Esophagus muscularis mucosa (tissue), 4 donors: ENCODE data around the gene CYP17A1. TPM values are rescaled to one million over a fixed set of nuclear protein-coding genes. Genes with fewer than 3 reads are reported as not detected.
"Not testable (repeated sequence)": the region's sequence is repeated elsewhere in the genome, so short reads cannot be mapped to it uniquely, and the experiment has no call there.

Source experiments
- DNase-seq: peaks from one replicate; pipeline ENCODE4 v3.0.0-alpha.2; 2017; ENCODE audit errors: extremely low spot score
- H3K27ac ChIP-seq, 4 donors: fragments of 200-600 bp; sonication (generic); replicated peaks in 1 of 4; 1 replicate in 3 of 4; 2 replicates in 1 of 4; pipeline ENCODE4 v1.5.1; 2016 to 2019; ENCODE audit warnings: mild to moderate bottlenecking in 1 of 4
- H3K27me3 ChIP-seq, 4 donors: fragments of 200-600 bp; sonication (generic); one replicate each; pipeline versions ENCODE4 v1.5.1 to v1.6.0; 2016 to 2019
- H3K36me3 ChIP-seq, 4 donors: fragments of 200-600 bp; sonication (generic); one replicate each; pipeline ENCODE4 v1.5.1; 2016 to 2019
- H3K4me1 ChIP-seq, 4 donors: fragments of 200-600 bp; sonication (generic); one replicate each; pipeline ENCODE4 v1.5.1; 2016 to 2019
- H3K4me3 ChIP-seq, 4 donors: fragments of 200-600 bp; sonication (generic); 1 replicate in 2 of 4; 2 replicates in 2 of 4; pipeline ENCODE4 v1.5.1; 2016 to 2019; ENCODE audit warnings: mild to moderate bottlenecking in 4 of 4, moderate library complexity in 1 of 4
- H3K9me3 ChIP-seq, 4 donors: fragments of 200-600 bp; sonication (generic); 1 replicate in 3 of 4; 2 replicates in 1 of 4; pipeline ENCODE4 v1.5.1; 2016 to 2019
- EP300 ChIP-seq: sonication (generic); formaldehyde crosslinking; IDR thresholded peaks from one replicate; pipeline ENCODE4 v1.6.1; 2017; ENCODE audit warnings: antibody characterized with exemption
- POLR2A ChIP-seq: fragments of 450-650 bp; IDR thresholded peaks from one replicate; pipeline ENCODE4 v1.6.1; 2017; ENCODE audit warnings: antibody characterized with exemption, moderate library complexity, mild to moderate bottlenecking, low read depth
- POLR2AphosphoS5 ChIP-seq, 2 donors: sonication (generic); formaldehyde crosslinking; IDR thresholded peaks; one replicate each; pipeline ENCODE4 v1.6.1; 2017; ENCODE audit warnings: antibody characterized with exemption in 2 of 2
- WGBS: methylation state at CpG from one replicate; pipeline ENCODE4 v1.1.5; 2018; 5-methylcytosine and 5-hydroxymethylcytosine counted together
- intact Hi-C: fragments of 100-400 bp; cut with DNase I; formaldehyde crosslinking; loops from one replicate; pipeline ENCODE4 v1.15.1; 2023
- total RNA-seq, 4 donors: library from RNA; depleted of rRNA; stranded (reverse); fragments of >200 nt; gene quantifications; one replicate each; pipeline versions ENCODE4 v1.1.0 to v1.2.1, GENCODE V29; 2016
- TF ChIP-seq, protein P1 (sequence below), 3 experiments: fragments of 200-600 bp in 2 of 3; fragments of 450-650 bp in 1 of 3; sonication (generic) in 2 of 3; IDR thresholded peaks; one replicate each; pipeline ENCODE4 v1.5.1; 2017 to 2019; ENCODE audit warnings: antibody characterized with exemption in 3 of 3, mild to moderate bottlenecking in 2 of 3, moderate library complexity in 1 of 3

Gene CYP17A1
- total RNA-seq, 4 donors from 2014 or later = not detected

DNA sequence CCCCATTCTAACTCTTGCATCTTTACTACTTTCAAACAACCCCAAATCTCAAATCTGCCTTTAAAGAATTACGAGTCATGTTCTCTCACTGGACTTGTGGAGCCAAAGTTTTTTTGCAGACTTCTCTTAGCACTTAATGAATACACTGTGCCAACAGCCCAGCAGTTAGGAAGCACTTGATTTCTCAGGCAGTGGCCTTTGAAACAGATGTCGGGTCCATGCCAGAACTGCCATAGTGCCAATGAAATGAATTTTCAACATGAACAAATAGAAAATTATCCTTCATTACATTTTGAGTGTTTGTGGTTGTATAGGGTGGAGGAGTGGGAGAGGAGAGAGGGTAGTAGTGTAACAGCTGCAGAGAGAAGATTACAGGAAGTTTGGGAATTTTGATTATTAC is 22.7 kb upstream of the CYP17A1 start:
- intact Hi-C loops = no loop called here
- Histone ChIP-seq H3K27ac (no peak overlapping the region), H3K36me3 (peaks cover 10 to 45% (median 33%) of the 10 kb centered on the region in 4 donors), H3K4me1 (peaks cover 13 to 14% (median 14%) of the 10 kb centered on the region in 4 donors), H3K9me3 (no peaks in the 10 kb centered on the region), H3K4me3 (no peak overlapping the region), H3K27me3 (no peaks in the 10 kb centered on the region)
- DNase-seq = no peak
- 93% methylated on average over 2 of the region's 2 CpGs for WGBS
- TF ChIP-seq EP300 (no peak), POLR2A (no peak), POLR2AphosphoS5 (IDR thresholded peaks at IDR 0.05) (no peak)
- TF ChIP-seq, protein P1, sequence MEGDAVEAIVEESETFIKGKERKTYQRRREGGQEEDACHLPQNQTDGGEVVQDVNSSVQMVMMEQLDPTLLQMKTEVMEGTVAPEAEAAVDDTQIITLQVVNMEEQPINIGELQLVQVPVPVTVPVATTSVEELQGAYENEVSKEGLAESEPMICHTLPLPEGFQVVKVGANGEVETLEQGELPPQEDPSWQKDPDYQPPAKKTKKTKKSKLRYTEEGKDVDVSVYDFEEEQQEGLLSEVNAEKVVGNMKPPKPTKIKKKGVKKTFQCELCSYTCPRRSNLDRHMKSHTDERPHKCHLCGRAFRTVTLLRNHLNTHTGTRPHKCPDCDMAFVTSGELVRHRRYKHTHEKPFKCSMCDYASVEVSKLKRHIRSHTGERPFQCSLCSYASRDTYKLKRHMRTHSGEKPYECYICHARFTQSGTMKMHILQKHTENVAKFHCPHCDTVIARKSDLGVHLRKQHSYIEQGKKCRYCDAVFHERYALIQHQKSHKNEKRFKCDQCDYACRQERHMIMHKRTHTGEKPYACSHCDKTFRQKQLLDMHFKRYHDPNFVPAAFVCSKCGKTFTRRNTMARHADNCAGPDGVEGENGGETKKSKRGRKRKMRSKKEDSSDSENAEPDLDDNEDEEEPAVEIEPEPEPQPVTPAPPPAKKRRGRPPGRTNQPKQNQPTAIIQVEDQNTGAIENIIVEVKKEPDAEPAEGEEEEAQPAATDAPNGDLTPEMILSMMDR (IDR thresholded peaks at IDR 0.05) = no peak

DNA sequence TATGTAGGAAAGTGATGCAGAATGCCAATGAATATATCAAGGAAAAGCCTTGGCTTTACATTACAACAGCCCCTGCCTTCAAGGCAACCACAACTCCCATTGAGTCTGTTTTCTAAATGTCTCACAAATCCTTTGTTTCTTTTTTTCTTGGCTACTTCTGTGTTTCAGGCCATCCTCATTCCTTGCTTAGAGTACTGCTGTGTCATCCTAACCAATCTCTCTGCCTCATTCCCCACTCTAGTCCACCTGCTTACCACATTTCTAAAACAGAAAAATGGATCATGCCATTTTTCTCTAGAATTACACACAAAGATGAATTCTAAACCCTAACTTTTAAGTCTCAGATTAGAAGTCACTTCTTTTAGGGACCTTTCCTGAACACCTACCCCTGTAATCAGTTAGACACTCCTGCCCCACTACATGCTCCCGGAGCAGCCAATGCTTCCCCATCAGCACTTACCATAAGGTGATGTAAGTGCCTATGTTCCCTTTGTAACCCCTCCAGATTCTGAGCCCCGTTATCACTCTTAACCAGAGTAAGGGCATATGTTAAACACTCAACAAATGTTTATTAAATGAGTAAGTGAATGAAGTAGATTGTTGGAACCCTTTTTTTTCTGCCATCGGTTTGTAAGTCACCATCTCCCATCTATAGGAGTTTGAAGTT is 19.7 kb upstream of the CYP17A1 start:
- Histone ChIP-seq H3K4me1 (peaks cover 18 to 22% (median 19%) of the 10 kb centered on the region in 4 donors), H3K4me3 (no peak overlapping the region), H3K27ac (no peak overlapping the region), H3K36me3 (peaks cover 0 to 20% (median 16%) of the 10 kb centered on the region in 4 donors), H3K27me3 (no peaks in the 10 kb centered on the region), H3K9me3 (no peaks in the 10 kb centered on the region)
- TF ChIP-seq, protein P1 (IDR thresholded peaks at IDR 0.05) = no peak
- TF ChIP-seq EP300 (no peak), POLR2AphosphoS5 (IDR thresholded peaks at IDR 0.05) (no peak), POLR2A (no peak)
- WGBS = 84% methylated on average over 3 of the region's 3 CpGs
- peak; percentile 29 for DNase-seq
- intact Hi-C loops = no loop called here

DNA sequence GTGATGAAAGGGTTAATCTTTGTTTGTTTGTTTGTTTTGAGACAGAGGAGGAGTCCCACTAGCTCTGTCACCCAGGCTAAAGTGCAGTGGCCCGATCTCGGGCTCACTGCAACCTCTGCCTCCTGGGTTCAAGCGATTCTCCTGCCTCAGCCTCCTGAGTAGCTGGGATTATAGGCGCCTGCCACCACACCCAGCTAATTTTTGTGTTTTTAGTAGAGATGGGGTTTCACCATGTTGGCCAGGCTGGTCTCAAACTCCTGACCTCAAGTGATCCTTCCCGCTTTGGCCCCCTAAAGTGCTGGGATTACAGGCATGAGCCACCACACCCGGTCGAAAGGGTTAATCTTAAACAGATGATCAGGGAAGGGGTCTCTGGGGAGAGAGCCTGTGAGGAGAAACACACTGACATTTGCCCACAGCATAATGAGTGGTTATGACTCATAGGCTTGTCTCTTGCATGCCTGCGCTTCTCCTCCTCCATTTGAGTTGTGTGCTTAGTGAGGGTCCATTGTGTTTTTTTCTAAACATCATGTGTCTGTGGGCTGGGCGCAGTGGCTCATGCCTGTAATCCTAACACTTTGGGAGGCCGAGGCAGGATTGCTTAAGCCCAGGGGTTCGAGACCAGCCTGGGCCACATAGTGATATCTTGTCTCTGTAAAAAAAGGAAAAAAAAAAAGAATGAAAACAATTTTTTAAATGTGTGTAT is 18.7 kb upstream of the CYP17A1 start:
- H3K4me3 ChIP-seq, intact Hi-C loops, H3K27me3 ChIP-seq, H3K9me3 ChIP-seq, DNase-seq: not testable (repeated sequence)
- 72% methylated on average over 11 of the region's 11 CpGs for WGBS
- Histone ChIP-seq H3K36me3 (peaks cover 0 to 10% (median 6%) of the 10 kb centered on the region in 4 donors), H3K27ac (peak overlapping the region in 2 of 4 donors; percentile 13 to 29), H3K4me1 (peaks cover 18 to 22% (median 19%) of the 10 kb centered on the region in 4 donors)

DNA sequence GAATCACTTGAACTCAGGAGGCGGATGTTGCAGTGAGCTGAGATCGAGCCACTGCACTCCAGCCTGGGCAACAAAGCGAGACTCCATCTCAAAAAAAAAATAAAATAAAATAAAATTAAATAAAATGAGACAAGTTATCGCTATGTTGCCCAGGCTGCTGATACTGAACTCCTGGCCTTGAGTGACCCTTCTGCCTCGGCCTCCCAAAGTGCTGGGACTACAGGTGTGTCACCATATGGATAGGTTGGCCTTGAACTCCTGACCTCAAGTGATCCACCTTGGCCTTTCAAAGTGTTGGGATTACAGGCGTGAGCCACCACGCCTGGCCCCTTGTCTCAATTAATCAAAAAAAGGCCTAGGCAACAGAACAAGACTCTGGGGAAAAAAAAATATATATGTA is 16.0 kb upstream of the CYP17A1 start:
- H3K4me3 ChIP-seq, intact Hi-C loops, H3K36me3 ChIP-seq, DNase-seq, H3K27me3 ChIP-seq, H3K27ac ChIP-seq, H3K9me3 ChIP-seq: not testable (repeated sequence)
- 98% methylated on average over 7 of the region's 7 CpGs for WGBS
- peaks cover 18 to 22% (median 19%) of the 10 kb centered on the region in 4 donors for H3K4me1 ChIP-seq

DNA sequence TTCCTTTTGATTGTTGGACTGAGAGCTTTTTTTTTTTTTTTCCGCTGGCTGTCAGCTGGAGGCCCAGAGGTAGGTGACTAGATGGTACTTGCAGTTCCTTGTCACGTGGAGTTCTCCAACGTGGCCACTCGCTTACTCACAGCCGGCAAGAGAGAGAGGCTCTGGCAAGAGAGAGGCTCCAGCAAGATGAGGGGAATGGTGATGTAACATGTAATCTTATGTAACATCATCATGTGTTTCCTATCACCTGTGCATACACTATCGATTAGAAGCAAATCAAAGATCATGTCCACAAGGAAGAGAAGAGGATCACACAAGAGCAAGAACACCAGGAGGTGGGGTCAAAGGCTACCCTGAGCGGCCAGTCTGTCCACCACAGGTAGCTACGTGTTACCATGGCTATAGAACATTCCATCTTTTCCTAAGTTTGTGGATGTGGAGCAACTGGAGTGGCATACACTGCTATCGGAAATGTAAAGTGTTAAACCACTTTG is 12.9 kb upstream of the CYP17A1 start:
- Histone ChIP-seq H3K36me3 (no peaks in the 10 kb centered on the region), H3K27ac (no peak overlapping the region), H3K4me3 (no peak overlapping the region), H3K9me3 (no peaks in the 10 kb centered on the region), H3K4me1 (peaks cover 6 to 10% (median 7%) of the 10 kb centered on the region in 4 donors), H3K27me3 (no peaks in the 10 kb centered on the region)
- intact Hi-C loops = no loop called here
- 87% methylated on average over 9 of the region's 9 CpGs for WGBS
- no peak for DNase-seq
- TF ChIP-seq, protein P1 (IDR thresholded peaks at IDR 0.05) = no peak
- TF ChIP-seq EP300 = no peak
